Lower leg skin (tissue), 3 donors: ENCODE results near the gene OSBPL5.

Source experiments
- CTCF ChIP-seq, 3 donors: fragments of 450-650 bp; IDR thresholded peaks; one replicate each; pipeline ENCODE4 v1.5.1; 2016; ENCODE audit warnings: antibody characterized with exemption in 3 of 3, mild to moderate bottlenecking in 3 of 3, moderate library complexity in 2 of 3
- POLR2A ChIP-seq, 2 donors: fragments of 450-650 bp; IDR thresholded peaks; one replicate each; pipeline ENCODE4 v1.6.1; 2016 to 2017; ENCODE audit warnings: antibody characterized with exemption in 2 of 2, mild to moderate bottlenecking in 1 of 2, moderate library complexity in 1 of 2

GRCh38 chr11:3207526-3208189, 42.5 kb upstream of the OSBPL5 start:
- TF ChIP-seq CTCF (IDR thresholded peaks at IDR 0.05) (no peak), POLR2A (IDR thresholded peaks at IDR 0.05) (no peak)
